NB4 (cell line): ENCODE results near the gene OR52M1.

Source experiments
- CTCF ChIP-seq: IDR thresholded peaks from one replicate; pipeline ENCODE4 v1.5.1; 2012; ENCODE audit warnings: low read depth, low read length
- MAX ChIP-seq: IDR thresholded peaks from 2 replicates; pipeline ENCODE4 v1.6.1; 2011; ENCODE audit warnings: low read depth, low read length
- MYC ChIP-seq: IDR thresholded peaks from 2 replicates; pipeline ENCODE4 v1.6.1; 2011; ENCODE audit warnings: low read depth, low read length
- POLR2A ChIP-seq: IDR thresholded peaks from 2 replicates; pipeline ENCODE4 v1.6.1; 2011; ENCODE audit warnings: mild to moderate bottlenecking; ENCODE audit not compliant: insufficient read length; ENCODE audit errors: extremely low read depth

- TF ChIP-seq POLR2A (no peak), CTCF (no peak), MAX (no peak), MYC (no peak)
Measured at GRCh38 chr11:4578624-4579023, 33.6 kb downstream of the OR52M1 start.
